Measurements from ENCODE around the gene CCDC178. TPM values are rescaled to one million over a fixed set of nuclear protein-coding genes. Genes with fewer than 3 reads are reported as not detected.

CCDC178 gene
- total and polyA plus RNA-seq, 2 donors = 0.24 to 1.3 TPM

DNA sequence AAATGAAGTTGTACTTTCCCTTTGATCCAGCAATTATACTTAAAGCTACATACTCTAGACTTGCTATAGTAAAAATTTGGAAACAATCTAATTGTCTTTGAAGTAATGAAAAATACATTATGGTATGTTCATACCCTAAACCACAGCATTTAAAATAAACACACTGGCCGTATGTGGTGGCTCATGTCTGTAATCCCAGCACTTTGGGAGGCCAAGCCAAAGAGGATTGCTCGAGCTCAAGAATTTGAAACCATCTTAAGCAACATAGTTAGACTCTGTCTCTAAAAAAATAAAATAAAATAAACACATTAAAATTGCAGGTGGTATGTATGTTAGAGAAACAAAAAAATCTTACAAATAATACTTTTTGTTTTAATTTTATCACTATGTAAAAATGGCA lies 459.6 kb downstream of the CCDC178 start:
- no peak for DNase-seq (ENCODE audit: low read depth in 6 of 9, low spot score in 9 of 9)
- Histone ChIP-seq H3K9me3 (ENCODE audit: control insufficient read depth in 2 of 2, insufficient read depth in 1 of 2, low read length in 1 of 2) (no peaks in the 10 kb centered on the region), H3K36me3 (ENCODE audit: control insufficient read depth in 2 of 2, insufficient read depth in 2 of 2, low read length in 1 of 2) (no peaks in the 10 kb centered on the region), H3K4me3 (ENCODE audit: low read length in 2 of 2) (no peak overlapping the region), H3K27ac (ENCODE audit: low read depth in 1 of 2, low read length in 1 of 2) (no peak overlapping the region), H3K4me1 (ENCODE audit: control insufficient read depth in 2 of 2, insufficient read depth in 2 of 2, low read length in 2 of 2) (no peaks in the 10 kb centered on the region), H3K27me3 (ENCODE audit: control insufficient read depth in 2 of 2, insufficient read depth in 1 of 2, low read length in 1 of 2) (no peaks in the 10 kb centered on the region)
- 90% methylated on average over 2 of the region's 2 CpGs for WGBS

DNA sequence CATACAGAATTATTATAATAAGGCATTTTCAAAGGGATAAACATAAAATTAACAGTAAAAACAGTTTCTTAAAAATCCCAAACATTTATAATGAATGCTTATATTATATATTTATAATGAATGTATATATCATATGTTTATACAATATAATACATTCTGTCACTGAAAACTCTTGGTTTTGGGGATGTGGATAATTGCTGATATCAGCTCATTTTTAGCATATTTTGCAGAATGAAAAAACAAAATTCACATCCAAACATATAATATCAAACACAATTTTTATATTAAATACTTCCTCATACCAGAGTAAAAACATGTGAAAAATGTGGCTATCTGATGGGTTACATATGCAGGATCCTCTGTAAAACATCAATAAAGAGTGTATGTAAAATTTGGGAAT lies 465.0 kb downstream of the CCDC178 start:
- no peaks in the 10 kb centered on the region for H3K9me3 ChIP-seq (ENCODE audit: control insufficient read depth in 2 of 2, insufficient read depth in 1 of 2, low read length in 1 of 2)
- no peak overlapping the region for H3K27ac ChIP-seq (ENCODE audit: low read depth in 1 of 2, low read length in 1 of 2)
- no peaks in the 10 kb centered on the region for H3K4me1 ChIP-seq (ENCODE audit: control insufficient read depth in 2 of 2, insufficient read depth in 2 of 2, low read length in 2 of 2)
- H3K27me3 ChIP-seq (ENCODE audit: control insufficient read depth in 2 of 2, insufficient read depth in 1 of 2, low read length in 1 of 2) = no peaks in the 10 kb centered on the region
- DNase-seq (ENCODE audit: low read depth in 6 of 9, low spot score in 9 of 9) = no peak
- H3K36me3 ChIP-seq (ENCODE audit: control insufficient read depth in 2 of 2, insufficient read depth in 2 of 2, low read length in 1 of 2) = no peaks in the 10 kb centered on the region
- H3K4me3 ChIP-seq (ENCODE audit: low read length in 2 of 2) = no peak overlapping the region

DNA sequence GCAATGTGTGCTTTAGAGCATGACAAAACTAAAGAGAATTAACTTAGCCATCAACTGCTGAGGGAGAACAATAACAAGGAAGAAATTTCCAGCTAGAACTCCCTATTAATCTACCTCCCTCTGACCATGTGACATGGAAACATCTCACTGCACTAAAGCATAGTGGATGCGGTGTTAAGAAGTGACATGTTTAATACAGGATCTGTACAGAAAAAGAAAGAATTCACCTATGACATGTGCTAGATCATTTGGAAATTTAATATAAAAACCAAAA lies 465.4 kb downstream of the CCDC178 start:
- no peaks in the 10 kb centered on the region for H3K27me3 ChIP-seq (ENCODE audit: control insufficient read depth in 2 of 2, insufficient read depth in 1 of 2, low read length in 1 of 2)
- no peaks in the 10 kb centered on the region for H3K4me1 ChIP-seq (ENCODE audit: control insufficient read depth in 2 of 2, insufficient read depth in 2 of 2, low read length in 2 of 2)
- H3K4me3 ChIP-seq (ENCODE audit: low read length in 2 of 2) = no peak overlapping the region
- H3K36me3 ChIP-seq (ENCODE audit: control insufficient read depth in 2 of 2, insufficient read depth in 2 of 2, low read length in 1 of 2) = no peaks in the 10 kb centered on the region
- DNase-seq (ENCODE audit: low read depth in 6 of 9, low spot score in 9 of 9) = no peak
- H3K9me3 ChIP-seq (ENCODE audit: control insufficient read depth in 2 of 2, insufficient read depth in 1 of 2, low read length in 1 of 2) = no peaks in the 10 kb centered on the region
- 92% methylated on average over 1 of the region's 1 CpG for WGBS
- no peak overlapping the region for H3K27ac ChIP-seq (ENCODE audit: low read depth in 1 of 2, low read length in 1 of 2)

DNA sequence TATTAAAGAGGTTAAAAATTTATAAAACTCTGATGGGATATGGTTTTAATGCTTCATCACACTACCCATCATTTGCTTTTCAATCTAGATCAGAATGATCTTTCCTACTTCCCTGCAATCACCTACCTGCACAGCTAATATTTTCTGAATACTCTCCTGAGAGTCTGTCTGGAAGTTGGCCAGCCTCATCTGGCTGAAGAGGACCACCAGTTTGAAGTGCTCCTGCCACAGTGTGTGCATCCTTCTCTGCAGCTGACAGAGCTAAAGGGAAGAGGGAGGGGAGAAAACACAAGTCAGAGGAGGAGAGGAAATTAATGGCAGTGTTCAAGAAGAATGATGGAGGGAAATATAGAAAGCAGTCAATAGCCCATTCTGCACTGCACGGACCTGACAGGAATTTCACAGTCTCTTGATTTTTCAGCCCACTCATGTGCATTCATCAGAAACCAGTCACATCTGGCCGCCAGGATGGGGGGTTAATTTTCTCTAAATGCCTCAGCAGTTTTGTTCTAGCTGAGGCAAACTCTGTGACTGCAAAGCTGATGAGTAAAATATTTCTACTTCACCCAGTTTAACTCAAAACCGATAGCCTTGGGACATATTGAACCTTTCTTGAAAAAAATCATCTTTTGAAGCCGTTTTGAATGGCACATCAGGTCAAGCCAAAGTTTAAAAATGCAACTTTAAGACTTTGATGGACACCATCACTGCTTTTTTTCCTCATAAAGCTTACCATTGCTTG lies 465.9 kb downstream of the CCDC178 start:
- no peak overlapping the region for H3K4me3 ChIP-seq (ENCODE audit: low read length in 2 of 2)
- WGBS = 61% methylated on average over 4 of the region's 4 CpGs
- no peaks in the 10 kb centered on the region for H3K36me3 ChIP-seq (ENCODE audit: control insufficient read depth in 2 of 2, insufficient read depth in 2 of 2, low read length in 1 of 2)
- H3K27me3 ChIP-seq (ENCODE audit: control insufficient read depth in 2 of 2, insufficient read depth in 1 of 2, low read length in 1 of 2) = no peaks in the 10 kb centered on the region
- no peaks in the 10 kb centered on the region for H3K4me1 ChIP-seq (ENCODE audit: control insufficient read depth in 2 of 2, insufficient read depth in 2 of 2, low read length in 2 of 2)
- no peak overlapping the region for H3K27ac ChIP-seq (ENCODE audit: low read depth in 1 of 2, low read length in 1 of 2)
- no peaks in the 10 kb centered on the region for H3K9me3 ChIP-seq (ENCODE audit: control insufficient read depth in 2 of 2, insufficient read depth in 1 of 2, low read length in 1 of 2)
- no peak for DNase-seq (ENCODE audit: low read depth in 6 of 9, low spot score in 9 of 9)

DNA sequence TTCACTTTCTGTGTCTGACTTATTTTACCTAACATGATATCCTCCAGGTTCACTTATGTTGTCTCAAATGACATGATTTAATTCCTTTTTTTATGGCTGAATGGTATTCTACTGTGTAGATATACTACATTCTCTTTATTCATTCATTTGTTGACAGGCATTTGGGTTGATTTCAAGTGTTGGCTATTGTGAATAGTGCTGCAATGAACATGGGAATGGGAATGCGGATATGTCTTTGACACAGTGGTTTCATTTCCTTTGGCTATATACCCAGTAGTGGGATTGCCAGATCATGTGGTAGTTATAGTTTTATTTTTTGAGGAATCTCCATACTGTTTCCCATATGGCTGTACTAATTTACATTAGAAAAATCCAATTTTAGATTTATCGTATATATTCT lies 472.3 kb downstream of the CCDC178 start:
- no peak for DNase-seq (ENCODE audit: low read depth in 6 of 9, low spot score in 9 of 9)
- Histone ChIP-seq H3K9me3 (ENCODE audit: control insufficient read depth in 2 of 2, insufficient read depth in 1 of 2, low read length in 1 of 2) (no peaks in the 10 kb centered on the region), H3K4me3 (ENCODE audit: low read length in 2 of 2) (no peak overlapping the region), H3K36me3 (ENCODE audit: control insufficient read depth in 2 of 2, insufficient read depth in 2 of 2, low read length in 1 of 2) (no peaks in the 10 kb centered on the region), H3K27ac (ENCODE audit: low read depth in 1 of 2, low read length in 1 of 2) (no peak overlapping the region), H3K4me1 (ENCODE audit: control insufficient read depth in 2 of 2, insufficient read depth in 2 of 2, low read length in 2 of 2) (no peaks in the 10 kb centered on the region), H3K27me3 (ENCODE audit: control insufficient read depth in 2 of 2, insufficient read depth in 1 of 2, low read length in 1 of 2) (no peaks in the 10 kb centered on the region)
- 97% methylated on average over 2 of the region's 2 CpGs for WGBS

DNA sequence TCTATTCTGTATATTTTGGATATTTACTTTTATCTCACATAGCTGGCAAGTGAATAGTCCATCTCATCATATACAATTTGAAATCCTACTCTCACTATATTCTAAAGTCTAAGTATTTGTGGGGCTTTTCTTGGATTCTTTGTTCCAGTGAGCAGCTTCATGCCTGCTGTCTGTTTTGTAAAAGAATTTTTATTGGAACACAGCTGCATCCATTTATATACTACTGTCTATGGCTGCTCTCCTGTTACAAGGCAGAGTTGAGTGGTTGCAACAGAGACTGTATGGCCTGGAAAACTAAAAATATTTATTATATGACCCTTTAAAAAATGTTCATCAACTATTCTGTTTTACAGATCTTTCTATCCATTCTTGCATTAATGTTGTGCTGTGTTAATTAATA lies 474.4 kb downstream of the CCDC178 start:
- no peaks in the 10 kb centered on the region for H3K4me1 ChIP-seq (ENCODE audit: control insufficient read depth in 2 of 2, insufficient read depth in 2 of 2, low read length in 2 of 2)
- H3K4me3 ChIP-seq (ENCODE audit: low read length in 2 of 2) = no peak overlapping the region
- no peaks in the 10 kb centered on the region for H3K27me3 ChIP-seq (ENCODE audit: control insufficient read depth in 2 of 2, insufficient read depth in 1 of 2, low read length in 1 of 2)
- no peak for DNase-seq (ENCODE audit: low read depth in 6 of 9, low spot score in 9 of 9)
- H3K27ac ChIP-seq (ENCODE audit: low read depth in 1 of 2, low read length in 1 of 2) = no peak overlapping the region
- no peaks in the 10 kb centered on the region for H3K9me3 ChIP-seq (ENCODE audit: control insufficient read depth in 2 of 2, insufficient read depth in 1 of 2, low read length in 1 of 2)
- H3K36me3 ChIP-seq (ENCODE audit: control insufficient read depth in 2 of 2, insufficient read depth in 2 of 2, low read length in 1 of 2) = no peaks in the 10 kb centered on the region

DNA sequence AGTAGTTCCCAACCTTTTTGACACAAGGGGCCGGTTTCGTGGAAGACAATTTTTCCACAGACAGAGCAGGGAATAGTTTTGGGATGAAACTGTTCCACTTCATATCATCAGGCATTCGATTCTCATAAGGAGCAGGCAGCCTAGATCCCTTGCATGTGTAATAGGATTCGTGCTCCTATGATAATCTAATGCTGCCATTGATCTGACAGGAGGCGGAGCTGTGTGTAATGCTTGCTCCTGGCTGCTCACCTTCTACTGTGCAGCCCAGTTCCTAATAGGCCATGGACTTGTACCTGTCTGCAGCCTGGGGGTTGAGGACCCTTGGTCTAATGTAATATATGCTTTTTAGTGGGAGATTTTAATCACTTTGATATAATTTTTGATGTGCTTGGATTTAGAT lies 479.0 kb downstream of the CCDC178 start:
- no peaks in the 10 kb centered on the region for H3K36me3 ChIP-seq (ENCODE audit: control insufficient read depth in 2 of 2, insufficient read depth in 2 of 2, low read length in 1 of 2)
- no peak overlapping the region for H3K4me3 ChIP-seq (ENCODE audit: low read length in 2 of 2)
- 87% methylated on average over 5 of the region's 5 CpGs for WGBS
- H3K9me3 ChIP-seq (ENCODE audit: control insufficient read depth in 2 of 2, insufficient read depth in 1 of 2, low read length in 1 of 2) = no peaks in the 10 kb centered on the region
- no peak for DNase-seq (ENCODE audit: low read depth in 6 of 9, low spot score in 9 of 9)
- H3K4me1 ChIP-seq (ENCODE audit: control insufficient read depth in 2 of 2, insufficient read depth in 2 of 2, low read length in 2 of 2) = no peaks in the 10 kb centered on the region
- H3K27me3 ChIP-seq (ENCODE audit: control insufficient read depth in 2 of 2, insufficient read depth in 1 of 2, low read length in 1 of 2) = no peaks in the 10 kb centered on the region
- H3K27ac ChIP-seq (ENCODE audit: low read depth in 1 of 2, low read length in 1 of 2) = no peak overlapping the region

DNA sequence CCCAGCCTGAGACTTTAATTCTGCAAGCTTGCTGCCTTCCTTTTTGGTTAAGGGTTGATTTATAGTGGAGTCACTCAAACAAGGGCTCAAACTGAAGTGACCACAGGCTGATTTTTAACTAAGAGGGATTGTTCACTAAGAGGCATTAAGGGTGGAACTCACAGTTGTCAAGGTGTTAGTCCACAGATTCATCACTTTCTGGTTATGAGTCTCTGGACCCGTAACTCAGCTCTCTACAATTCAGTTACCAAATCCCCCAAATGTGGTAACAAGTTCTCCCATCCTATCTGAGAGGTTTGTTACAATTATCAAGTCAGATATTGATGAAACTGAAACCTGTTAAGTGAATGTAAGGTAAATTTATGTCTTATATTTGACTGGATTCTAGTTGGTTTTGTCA lies 481.8 kb downstream of the CCDC178 start:
- no peak overlapping the region for H3K4me3 ChIP-seq (ENCODE audit: low read length in 2 of 2)
- 87% methylated on average over 1 of the region's 1 CpG for WGBS
- no peak for DNase-seq (ENCODE audit: low read depth in 6 of 9, low spot score in 9 of 9)
- no peaks in the 10 kb centered on the region for H3K9me3 ChIP-seq (ENCODE audit: control insufficient read depth in 2 of 2, insufficient read depth in 1 of 2, low read length in 1 of 2)
- no peaks in the 10 kb centered on the region for H3K27me3 ChIP-seq (ENCODE audit: control insufficient read depth in 2 of 2, insufficient read depth in 1 of 2, low read length in 1 of 2)
- H3K4me1 ChIP-seq (ENCODE audit: control insufficient read depth in 2 of 2, insufficient read depth in 2 of 2, low read length in 2 of 2) = no peaks in the 10 kb centered on the region
- H3K36me3 ChIP-seq (ENCODE audit: control insufficient read depth in 2 of 2, insufficient read depth in 2 of 2, low read length in 1 of 2) = no peaks in the 10 kb centered on the region
- H3K27ac ChIP-seq (ENCODE audit: low read depth in 1 of 2, low read length in 1 of 2) = no peak overlapping the region

DNA sequence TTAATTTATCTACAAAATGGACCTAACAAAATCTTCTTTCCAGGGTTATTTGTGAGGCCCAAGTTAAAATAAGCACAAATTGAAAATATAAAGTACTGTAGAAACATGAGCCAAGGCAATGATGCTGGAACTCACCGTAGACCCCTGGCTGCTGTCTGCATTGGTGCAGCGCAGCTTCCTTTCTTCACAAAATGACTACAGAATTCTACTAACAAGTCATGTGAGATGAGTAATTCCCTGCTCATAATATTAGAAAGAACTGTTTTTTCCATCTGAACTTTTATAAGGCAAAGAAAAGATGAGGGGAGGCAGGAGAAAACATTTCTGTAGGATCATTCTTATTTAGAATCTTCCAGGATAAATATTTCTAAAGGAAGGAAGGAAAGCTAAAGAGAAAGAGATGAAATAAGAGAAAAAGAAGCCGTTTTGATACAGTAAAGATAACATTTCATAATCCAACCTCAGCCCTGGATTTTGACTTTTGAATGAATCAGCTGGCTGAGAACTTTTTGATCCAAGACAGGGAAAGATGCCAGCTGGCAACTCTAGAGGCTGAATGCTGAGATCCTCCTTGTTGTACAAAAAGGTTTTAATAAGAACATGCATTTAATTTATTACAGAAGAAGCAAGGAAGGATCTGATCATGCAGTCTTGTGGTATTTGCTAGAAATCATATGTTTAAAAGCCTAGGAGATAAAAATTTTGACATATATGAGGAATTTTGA lies 483.8 kb downstream of the CCDC178 start:
- WGBS = 80% methylated on average over 3 of the region's 3 CpGs
- DNase-seq (ENCODE audit: low read depth in 6 of 9, low spot score in 9 of 9) = no peak
- H3K4me1 ChIP-seq (ENCODE audit: control insufficient read depth in 2 of 2, insufficient read depth in 2 of 2, low read length in 2 of 2) = no peaks in the 10 kb centered on the region
- H3K9me3 ChIP-seq (ENCODE audit: control insufficient read depth in 2 of 2, insufficient read depth in 1 of 2, low read length in 1 of 2) = no peaks in the 10 kb centered on the region
- no peaks in the 10 kb centered on the region for H3K27me3 ChIP-seq (ENCODE audit: control insufficient read depth in 2 of 2, insufficient read depth in 1 of 2, low read length in 1 of 2)
- no peak overlapping the region for H3K27ac ChIP-seq (ENCODE audit: low read depth in 1 of 2, low read length in 1 of 2)
- H3K4me3 ChIP-seq (ENCODE audit: low read length in 2 of 2) = no peak overlapping the region
- no peaks in the 10 kb centered on the region for H3K36me3 ChIP-seq (ENCODE audit: control insufficient read depth in 2 of 2, insufficient read depth in 2 of 2, low read length in 1 of 2)

Measured in thymus (tissue), 11 donors.